T-helper 1 cell treated with Interleukin-12 subunit alpha and Interleukin-12 subunit beta and Interleukin-4 antibody, amounts not matched to agents 30 ng/mL and 1 ng/mL, for 36 hours (primary cell): Measurements from ENCODE around the gene CRACDL. TPM values are rescaled to one million over a fixed set of nuclear protein-coding genes. Genes with fewer than 3 reads are reported as not detected.

Experiments used
- intact Hi-C: fragments of 100-400 bp; cut with micrococcal nuclease; formaldehyde crosslinking; loops from one replicate; pipeline ENCODE4 v1.15.1; 2024
- total RNA-seq: library from RNA; stranded (reverse); gene quantifications from 2 replicates; pipeline ENCODE4 v1.2.3, GENCODE V29; 2022

CRACDL gene
- total RNA-seq, 1 donor from 2014 or later: 0.98 TPM

DNA sequence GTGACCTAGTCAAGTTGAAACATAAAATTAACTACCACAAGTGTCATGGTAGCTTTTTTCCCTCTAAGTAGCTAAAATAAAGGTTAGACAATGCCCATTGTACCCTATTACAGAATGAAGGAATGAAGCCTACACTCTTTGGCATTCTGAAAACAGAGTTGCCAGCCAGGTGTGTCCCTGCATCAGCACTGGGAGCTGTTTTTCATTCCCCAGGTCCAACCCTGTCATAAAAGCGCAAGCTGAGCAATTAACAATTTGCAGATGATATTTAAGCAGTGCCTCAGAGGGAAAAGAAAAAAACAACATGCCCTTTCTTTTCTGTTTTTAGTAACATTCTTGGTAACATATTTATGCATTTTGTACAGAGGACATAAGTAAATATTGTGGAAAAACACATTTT lies 158.3 kb downstream of the CRACDL start:
- intact Hi-C loops: no loop called here

DNA sequence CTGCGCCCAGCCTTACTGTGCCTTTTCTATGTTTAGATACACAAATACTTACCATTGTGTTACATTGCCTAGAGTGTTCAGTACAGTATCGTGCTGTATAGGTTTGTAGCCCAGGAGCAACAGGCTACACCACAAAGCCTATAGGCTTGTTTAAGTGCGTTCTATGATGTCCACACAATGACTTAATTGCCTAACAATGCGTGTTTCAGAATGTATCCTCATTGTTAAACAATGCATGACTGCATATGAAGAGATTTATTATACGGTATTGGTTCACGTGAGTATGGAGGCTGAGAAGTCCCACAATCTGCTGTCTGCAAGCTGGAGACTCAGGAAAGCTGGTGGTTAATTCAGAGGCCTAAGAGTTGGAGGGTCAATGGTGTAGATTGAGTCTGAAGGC lies 158.9 kb downstream of the CRACDL start:
- intact Hi-C loops: no loop called here

- intact Hi-C loops: no loop called here
Measured at GRCh38 chr2:98776136-98776535, 159.9 kb downstream of the CRACDL start.

DNA sequence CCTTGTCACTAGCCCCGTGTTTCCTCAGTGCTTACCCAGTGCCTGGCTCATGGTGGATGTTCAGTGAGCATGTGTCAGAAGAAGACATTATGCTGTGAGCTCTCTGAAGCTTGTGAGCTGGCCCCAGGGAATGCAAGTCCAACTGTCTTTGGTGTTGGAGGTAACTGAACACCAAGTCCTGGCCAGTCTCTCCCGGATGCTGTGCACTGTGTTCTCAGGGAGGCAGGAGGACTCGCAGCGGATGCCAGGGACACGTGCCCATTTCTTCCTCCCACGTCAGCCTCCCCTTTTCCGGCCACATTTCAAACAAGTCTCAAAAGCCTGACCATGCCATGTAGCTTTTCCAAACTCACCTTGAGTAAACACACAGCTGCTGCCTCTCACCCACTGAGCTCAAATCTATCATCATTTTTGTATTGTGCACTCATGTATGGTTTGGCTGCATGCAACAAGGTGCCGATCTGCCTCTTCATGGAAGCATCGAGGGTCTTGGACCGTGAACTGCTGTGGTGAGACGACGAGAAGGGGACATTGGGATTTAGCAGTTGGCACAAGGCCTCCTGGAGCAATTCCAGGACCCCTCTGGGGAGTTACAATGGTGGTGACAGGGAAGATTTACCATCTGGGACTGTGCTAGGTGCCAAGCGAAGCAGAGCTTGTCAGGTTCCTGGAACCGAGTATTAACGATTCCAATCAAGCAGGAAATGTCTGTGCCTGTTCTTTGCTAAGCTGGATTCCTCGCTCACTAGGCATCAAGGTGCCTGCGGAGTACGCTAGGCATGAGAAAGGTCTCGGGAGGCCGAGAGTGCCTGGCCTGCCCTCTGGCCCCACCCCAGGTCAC lies 160.7 kb downstream of the CRACDL start:
- intact Hi-C loops: no loop called here

GRCh38 chr2:98773907-98774306 lies 162.1 kb downstream of the CRACDL start:
- intact Hi-C loops: loop anchor here (5.0 kb wide), 3 partner anchors 312 to 408 kb away; partner anchors contain the start of genes MITD1 and MRPL30

DNA sequence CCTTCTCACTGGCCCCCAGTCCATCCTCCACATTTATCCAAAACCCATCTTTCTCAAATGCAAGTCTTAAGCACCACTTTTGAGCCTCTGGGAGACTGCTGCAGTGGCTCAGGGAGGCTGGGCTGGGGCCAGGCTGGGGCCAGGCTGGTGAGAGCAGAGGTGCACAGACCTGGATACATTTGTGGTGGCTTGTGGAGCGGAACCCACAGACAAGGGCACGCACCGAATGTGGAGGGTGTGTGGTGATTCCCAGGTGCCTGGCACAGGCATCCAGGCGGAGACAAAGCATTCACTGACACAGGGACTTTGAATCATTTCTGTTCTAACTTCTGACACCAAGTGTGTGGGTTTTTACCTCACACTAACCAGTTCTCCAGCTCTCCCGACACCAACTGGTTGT lies 162.9 kb downstream of the CRACDL start:
- intact Hi-C loops: loop anchor here (5.0 kb wide), 3 partner anchors 311 to 409 kb away; partner anchors contain the start of genes MITD1 and MRPL30

- intact Hi-C loops: loop anchor here (1.0 to 5.0 kb wide), 7 partner anchors 50 to 410 kb away; partner anchors contain the start of genes COA5, MITD1, MRPL30 and UNC50
Measured at GRCh38 chr2:98772536-98772935, 163.5 kb downstream of the CRACDL start.

DNA sequence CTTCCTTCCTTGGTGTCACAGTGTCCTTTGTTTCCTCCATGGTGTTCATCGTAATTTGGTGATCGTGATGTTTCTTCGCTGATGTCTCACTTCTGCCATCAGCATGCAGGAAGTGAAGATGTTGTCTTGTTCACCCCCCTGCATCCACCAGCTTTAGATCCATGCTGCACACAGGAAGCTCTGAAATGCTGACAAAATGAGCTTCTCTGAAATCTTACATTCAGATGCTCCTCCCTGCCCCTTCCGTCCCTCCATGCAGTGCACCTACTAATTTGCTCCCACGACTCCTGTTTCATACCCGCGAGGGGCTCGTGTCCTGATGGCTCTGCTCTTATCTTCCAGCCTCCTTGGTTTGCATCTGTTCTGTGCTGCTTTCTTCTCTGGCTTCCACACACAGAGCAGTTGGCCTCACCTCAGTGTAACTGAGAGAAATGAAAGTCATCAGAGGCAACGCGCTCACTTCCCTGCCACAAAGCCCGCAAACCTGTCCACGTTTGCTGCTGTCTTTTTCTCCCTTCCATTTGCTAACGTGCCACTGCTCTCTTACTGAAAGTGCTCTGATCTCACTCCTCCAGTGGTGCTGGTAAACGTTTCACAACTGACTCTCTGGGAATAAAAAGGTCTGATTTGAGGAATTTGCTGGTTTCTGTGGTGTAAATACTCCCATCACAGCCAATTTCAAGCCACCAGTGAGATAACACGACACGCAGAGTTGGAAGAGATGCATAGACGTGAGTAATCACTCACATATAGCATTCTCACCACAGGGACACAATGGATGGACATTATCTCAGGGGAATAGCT lies 164.1 kb downstream of the CRACDL start:
- intact Hi-C loops: loop anchor here (1.0 to 5.0 kb wide), 11 partner anchors 11 to 410 kb away; partner anchors contain the start of genes COA5, MGAT4A, MITD1 and MRPL30

GRCh38 chr2:98771264-98771663 lies 164.8 kb downstream of the CRACDL start:
- intact Hi-C loops: loop anchor here (1.0 to 5.0 kb wide), 7 partner anchors 10 to 411 kb away; partner anchors contain the start of genes MGAT4A, MITD1 and MRPL30

DNA sequence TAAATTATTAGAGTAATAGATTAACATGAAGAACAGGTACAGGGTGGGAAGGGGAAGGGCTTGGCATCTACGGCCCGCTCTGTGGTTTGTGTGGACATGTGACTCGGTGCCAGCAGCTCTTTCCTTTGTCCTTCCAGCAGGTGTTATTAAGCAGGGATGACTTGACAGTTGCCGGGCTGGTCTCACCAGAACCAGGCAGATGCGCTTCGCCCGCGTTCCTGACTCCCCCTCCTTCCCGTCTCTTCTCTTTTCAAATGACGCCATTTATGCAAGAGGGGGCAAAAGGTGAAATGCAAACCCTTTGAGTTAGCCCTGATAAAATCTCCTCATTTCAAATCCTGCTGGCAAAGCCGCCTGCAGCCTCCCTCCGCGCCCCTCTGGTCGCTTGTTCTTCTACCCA lies 166.2 kb downstream of the CRACDL start:
- intact Hi-C loops: loop anchor here (2.0 to 10.0 kb wide), 6 partner anchors 39 to 565 kb away; partner anchors contain the start of genes EIF5B, MGAT4A, MITD1 and MRPL30

DNA sequence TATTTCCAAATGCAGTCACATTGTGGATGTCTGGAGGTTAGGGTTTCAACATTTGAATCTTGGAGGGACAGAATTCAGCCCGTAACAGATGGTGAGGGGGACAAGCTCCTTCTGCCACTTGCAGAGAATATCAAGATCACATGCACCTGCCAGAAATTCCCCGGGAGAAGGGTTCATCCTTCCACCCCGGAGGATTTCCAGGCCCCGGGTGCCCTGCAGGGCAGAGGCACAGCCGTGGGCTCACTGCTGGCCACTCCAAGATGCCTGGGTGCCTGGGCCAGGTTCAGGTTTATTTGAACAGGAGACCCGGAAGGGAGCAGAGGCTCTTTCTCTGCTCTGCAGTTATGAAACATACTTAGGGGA lies 166.9 kb downstream of the CRACDL start:
- intact Hi-C loops: loop anchor here (10.0 kb wide), 1 partner anchor 566 kb away; the partner anchor contains the start of genes EIF5B and TXNDC9

DNA sequence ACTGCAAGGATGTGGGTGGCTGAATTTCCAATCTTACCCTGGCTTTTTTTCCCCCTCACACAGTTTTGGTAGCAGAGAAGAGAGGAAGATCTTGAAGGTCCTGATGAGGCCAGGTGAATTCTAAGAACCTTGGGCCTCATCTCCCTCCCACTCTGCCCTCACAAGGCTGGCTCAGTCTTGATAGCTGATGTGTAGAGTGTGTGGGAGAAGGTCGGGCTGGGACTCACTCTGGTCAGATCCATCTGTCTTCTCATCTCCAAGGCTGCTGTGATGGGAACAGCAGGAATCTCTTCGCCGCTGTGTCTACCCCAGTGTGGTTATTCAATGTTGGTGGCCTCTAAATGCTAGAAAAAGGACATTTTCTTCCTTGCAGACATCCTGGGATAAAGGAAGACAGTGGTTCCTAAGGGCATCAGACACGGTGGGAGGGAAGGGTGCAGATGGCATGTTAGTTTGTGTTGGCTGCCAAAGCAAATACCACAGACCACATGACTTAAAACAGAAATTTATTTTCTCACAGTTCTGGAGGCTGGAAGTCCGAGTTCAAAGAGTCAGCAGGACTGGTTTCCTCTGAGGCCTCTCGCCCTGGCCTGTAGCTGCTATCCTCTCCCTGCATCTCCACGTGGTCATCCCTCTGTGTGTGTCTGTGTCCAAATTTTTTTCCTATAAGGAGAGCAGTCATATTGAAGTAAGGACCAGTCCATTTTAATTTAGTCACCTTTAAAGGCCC lies 167.5 kb downstream of the CRACDL start:
- intact Hi-C loops: loop anchor here (10.0 kb wide), 1 partner anchor 566 kb away; the partner anchor contains the start of genes EIF5B and TXNDC9

DNA sequence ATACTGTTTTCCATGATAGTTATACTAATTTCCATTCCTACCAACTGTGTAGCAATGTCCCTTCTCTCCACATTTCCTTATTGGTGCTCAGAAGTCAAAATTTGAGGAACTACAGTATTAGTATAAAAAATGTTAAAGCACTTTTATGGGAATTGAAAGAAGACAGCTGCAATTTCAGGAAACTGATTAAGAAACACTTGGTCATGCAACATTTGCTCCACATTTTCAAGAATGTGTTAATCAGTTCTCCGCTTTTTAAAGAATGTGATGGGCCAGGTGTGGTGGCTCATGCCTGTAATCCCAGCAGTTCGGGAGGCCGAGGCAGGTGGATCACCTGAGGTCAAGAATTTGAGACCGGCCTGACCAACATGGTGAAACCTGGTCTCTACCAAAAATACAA lies 171.5 kb downstream of the CRACDL start:
- intact Hi-C loops: loop anchor here (10.0 kb wide), 1 partner anchor 570 kb away; the partner anchor contains the start of genes EIF5B and TXNDC9

DNA sequence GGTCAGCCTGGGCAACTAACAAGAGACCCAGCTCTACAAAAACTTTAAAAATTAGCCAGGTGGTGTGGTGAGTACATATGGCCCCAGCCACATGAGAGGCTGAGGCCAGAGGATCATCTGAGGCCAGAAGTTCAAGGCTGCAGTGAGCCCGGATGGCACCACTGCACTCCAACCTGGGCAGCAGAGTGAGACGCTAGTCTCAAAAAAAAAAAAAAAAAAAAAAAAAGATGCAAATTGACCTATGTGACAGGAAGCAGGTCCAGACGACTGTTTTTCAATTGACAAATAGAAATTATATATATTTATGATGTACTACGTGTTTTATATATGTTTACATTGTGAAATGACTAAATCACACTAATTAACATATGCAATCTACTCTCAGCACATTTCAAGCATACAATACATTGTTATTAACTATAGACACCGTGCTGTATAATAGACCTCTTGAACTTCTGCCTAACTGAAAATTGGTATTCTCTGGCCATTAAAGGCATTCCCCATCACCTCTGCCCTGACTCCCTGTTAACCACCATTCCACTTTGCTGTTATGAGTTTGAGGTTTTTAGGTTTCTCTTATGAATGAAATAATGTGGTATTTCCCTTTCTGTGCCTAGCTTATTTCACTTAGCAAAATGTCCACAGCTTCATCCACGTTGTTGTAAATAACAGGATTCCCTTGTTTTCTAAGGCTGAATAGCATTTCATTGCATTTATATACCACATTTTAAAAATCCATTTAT lies 172.6 kb downstream of the CRACDL start:
- intact Hi-C loops: loop anchor here (10.0 kb wide), 1 partner anchor 571 kb away; the partner anchor contains the start of genes EIF5B and TXNDC9

DNA sequence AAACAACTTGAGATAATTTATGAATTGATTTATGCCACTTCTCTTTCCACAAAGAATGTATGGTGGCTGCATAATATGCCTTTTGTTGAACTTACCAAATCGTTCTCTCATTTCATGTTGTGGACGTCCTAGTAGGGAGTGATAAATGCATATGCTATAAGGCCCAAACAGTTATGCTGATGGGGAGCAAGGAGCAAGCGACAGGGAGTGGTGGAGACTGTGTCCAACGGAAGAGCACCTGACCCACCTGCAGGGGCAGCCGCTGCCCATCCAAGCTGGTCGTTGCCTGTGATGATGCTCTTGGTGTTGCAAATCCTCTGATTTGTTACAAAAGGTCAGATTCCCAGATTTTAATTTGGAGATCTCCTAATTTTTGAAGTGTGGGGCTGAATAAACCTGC lies 174.1 kb downstream of the CRACDL start:
- intact Hi-C loops: loop anchor here (1.0 to 10.0 kb wide), 3 partner anchors 9 to 573 kb away; partner anchors contain the start of genes EIF5B and TXNDC9

GRCh38 chr2:98761267-98761781 lies 174.7 kb downstream of the CRACDL start:
- intact Hi-C loops: loop anchor here (1.0 to 10.0 kb wide), 3 partner anchors 10 to 573 kb away; partner anchors contain the start of genes EIF5B and TXNDC9

DNA sequence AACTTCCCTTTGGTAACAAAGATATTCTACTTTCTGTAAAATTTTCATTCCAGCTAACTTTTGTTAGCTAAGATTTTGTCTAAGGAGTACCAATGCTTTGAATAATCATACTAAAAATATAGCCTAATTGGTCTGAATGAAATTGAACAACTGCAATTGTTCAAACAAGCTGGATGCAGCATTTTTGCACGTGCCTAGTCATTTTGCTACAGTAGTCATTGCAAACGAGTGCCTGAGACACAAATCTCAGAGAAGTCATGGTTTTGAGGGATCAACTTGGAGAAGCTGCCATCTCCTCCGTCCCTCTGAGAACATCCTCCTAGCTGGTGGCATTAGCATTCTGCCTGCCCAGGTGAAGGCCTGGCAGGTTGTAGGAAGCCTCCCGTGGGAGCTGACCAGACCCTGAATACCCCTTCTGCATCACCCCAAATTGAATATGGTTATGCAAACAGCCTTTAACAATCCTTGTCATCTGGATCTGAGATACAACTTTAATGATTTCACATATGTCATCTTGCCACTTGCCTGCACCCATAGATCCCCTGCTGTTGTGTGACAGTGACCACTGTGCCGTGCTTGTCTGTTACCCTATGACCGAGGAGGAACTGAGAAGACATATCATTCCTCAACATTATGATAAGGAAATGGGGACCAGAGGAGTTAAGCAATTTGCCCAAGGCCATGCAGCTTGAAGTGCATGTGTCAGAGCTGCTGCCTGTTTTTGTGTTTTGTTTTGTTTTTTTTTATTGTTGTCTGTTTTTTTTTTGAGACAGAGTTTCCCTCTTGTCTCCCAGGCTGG lies 176.0 kb downstream of the CRACDL start:
- intact Hi-C loops: loop anchor here (10.0 kb wide), 1 partner anchor 575 kb away; the partner anchor contains the start of genes EIF5B and TXNDC9

DNA sequence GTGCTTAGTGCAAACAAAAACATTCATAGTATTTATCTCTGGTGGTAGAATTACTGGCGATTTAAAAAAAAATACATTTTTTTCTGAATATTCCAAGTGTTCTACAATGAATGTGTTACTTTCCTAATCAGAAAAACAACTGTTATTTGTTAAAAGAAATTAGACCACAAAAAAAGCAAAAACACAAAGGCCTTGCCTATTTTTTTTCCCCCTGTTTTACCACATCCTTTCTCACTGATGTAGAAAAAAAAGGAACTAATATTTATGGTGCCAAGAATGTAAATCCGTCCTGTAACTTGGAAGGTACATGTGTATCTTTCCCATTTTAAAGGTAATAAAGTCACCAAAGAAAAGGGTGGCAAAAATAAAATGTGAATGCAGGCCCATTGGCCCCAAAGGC lies 176.7 kb downstream of the CRACDL start:
- intact Hi-C loops: no loop called here
